Parathyroid adenoma (tissue), 2 donors: ENCODE data around the gene SGO2.
A peak's percentile ranks its signal among the peaks of the same experiment; 100 is the strongest.

Experiments used
- H2AFZ ChIP-seq: fragments of 300-600 bp; sonication (generic); one replicate; pipeline ENCODE4 v1.7.0; 2017; ENCODE audit warnings: antibody characterized with exemption, mild to moderate bottlenecking
- H3K27ac ChIP-seq: fragments of 300-600 bp; sonication (generic); one replicate; pipeline ENCODE4 v1.7.0; 2017
- H3K27me3 ChIP-seq: fragments of 300-600 bp; sonication (generic); one replicate; pipeline ENCODE4 v1.7.0; 2017; ENCODE audit warnings: low read length; ENCODE audit not compliant: control insufficient read depth, insufficient read depth
- H3K36me3 ChIP-seq: fragments of 300-600 bp; sonication (generic); one replicate; pipeline ENCODE4 v1.7.0; 2017; ENCODE audit warnings: low read length; ENCODE audit not compliant: control insufficient read depth, insufficient read depth
- H3K4me1 ChIP-seq: fragments of 300-600 bp; sonication (generic); one replicate; pipeline ENCODE4 v1.7.0; 2017; ENCODE audit warnings: control low read depth
- H3K4me2 ChIP-seq: fragments of 300-600 bp; sonication (generic); one replicate; pipeline ENCODE4 v1.7.0; 2017; ENCODE audit warnings: low read length
- H3K4me3 ChIP-seq: fragments of 300-600 bp; sonication (generic); one replicate; pipeline ENCODE4 v1.7.0; 2017; ENCODE audit warnings: low read depth, low read length
- H3K79me2 ChIP-seq: fragments of 300-600 bp; sonication (generic); one replicate; pipeline ENCODE4 v1.7.0; 2017; ENCODE audit warnings: control low read depth
- H3K9ac ChIP-seq: fragments of 300-600 bp; sonication (generic); one replicate; pipeline ENCODE4 v1.7.0; 2017; ENCODE audit warnings: mild to moderate bottlenecking
- H3K9me3 ChIP-seq: fragments of 300-600 bp; sonication (generic); one replicate; pipeline ENCODE4 v1.7.0; 2017; ENCODE audit warnings: low read length; ENCODE audit not compliant: control insufficient read depth
- CTCF ChIP-seq: fragments of 300-600 bp; sonication (generic); IDR thresholded peaks from one replicate; pipeline ENCODE4 v1.7.0; 2017; ENCODE audit warnings: antibody characterized with exemption, mild to moderate bottlenecking
- donor health status: primary hyperparathyroidism.

SGO2 gene

GRCh38 chr2:200585340-200585729, 59.3 kb downstream of the SGO2 start:
- TF ChIP-seq CTCF = no peak
- H3K27ac ChIP-seq = peak overlapping the region; percentile 13
- H3K79me2 ChIP-seq = no peaks in the 10 kb centered on the region

GRCh38 chr2:200585730-200586643, 60.0 kb downstream of the SGO2 start, which contains the start of gene AOX1:
AOX1 (plus strand) TSS chr2:200586014; CDS start chr2:200586109, 95 bp downstream.
- Histone ChIP-seq H3K4me3 (peak within 1 kb of the TSS; percentile 43), H2AFZ (peak within 1 kb of the TSS; percentile 91), H3K27ac (peak within 1 kb of the TSS; percentile 13), H3K9ac (no peak within 1 kb of the TSS), H3K79me2 (no peaks in the 10 kb centered on the region), H3K4me2 (peak within 1 kb of the TSS; percentile 66), H3K9me3 (no peaks in the 10 kb centered on the region), H3K36me3 (no peaks in the 10 kb centered on the region), H3K27me3 (no peaks in the 10 kb centered on the region), H3K4me1 (no peaks in the 10 kb centered on the region)
- TF ChIP-seq CTCF = no peak

More at GRCh38 chr2:200585340-200585729, 59.3 kb downstream of the SGO2 start:
- Histone ChIP-seq H3K4me2 (peak overlapping the region; percentile 66), H3K27me3 (no peaks in the 10 kb centered on the region), H3K9me3 (no peaks in the 10 kb centered on the region), H2AFZ (peak overlapping the region; percentile 91), H3K4me1 (no peaks in the 10 kb centered on the region), H3K9ac (no peak overlapping the region), H3K36me3 (no peaks in the 10 kb centered on the region), H3K4me3 (peak overlapping the region; percentile 43)

DNA sequence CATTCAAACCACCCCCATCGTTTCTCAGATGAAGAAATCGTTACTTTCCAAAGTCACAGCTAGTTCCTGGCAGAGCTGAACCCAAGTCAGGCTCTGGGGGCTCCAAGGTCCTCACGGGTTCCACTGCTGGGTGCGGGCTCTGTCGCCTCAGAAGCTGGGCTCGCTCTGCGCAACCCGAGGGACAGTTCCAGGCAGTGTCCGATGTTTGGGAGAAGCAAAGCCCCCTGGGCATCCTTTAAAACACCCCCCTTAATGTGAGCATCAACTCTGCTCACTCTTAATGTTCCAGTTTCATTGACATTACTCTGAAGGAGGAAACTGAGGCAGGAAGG, 60.6 kb downstream of the SGO2 start:
- H3K9me3 ChIP-seq = no peaks in the 10 kb centered on the region
- H3K36me3 ChIP-seq = no peaks in the 10 kb centered on the region
- H3K4me1 ChIP-seq = no peaks in the 10 kb centered on the region
- no peak overlapping the region for H3K4me3 ChIP-seq
- peak overlapping the region; percentile 91 for H2AFZ ChIP-seq
- H3K27me3 ChIP-seq = no peaks in the 10 kb centered on the region
- no peak overlapping the region for H3K27ac ChIP-seq
- no peaks in the 10 kb centered on the region for H3K79me2 ChIP-seq
- no peak overlapping the region for H3K9ac ChIP-seq
- TF ChIP-seq CTCF = no peak
- H3K4me2 ChIP-seq = no peak overlapping the region

- Histone ChIP-seq H3K27me3 (no peaks in the 10 kb centered on the region), H3K9ac (no peak overlapping the region), H3K27ac (no peak overlapping the region), H2AFZ (no peak overlapping the region), H3K4me1 (no peaks in the 10 kb centered on the region), H3K4me3 (no peak overlapping the region), H3K9me3 (no peaks in the 10 kb centered on the region), H3K4me2 (no peak overlapping the region), H3K79me2 (no peaks in the 10 kb centered on the region), H3K36me3 (no peaks in the 10 kb centered on the region)
- no peak for TF ChIP-seq CTCF
Measured at GRCh38 chr2:200587007-200587616, 61.1 kb downstream of the SGO2 start.
